BE2C (cell line): ENCODE data around the gene SLC25A22.
A peak's percentile ranks its signal among the peaks of the same experiment; 100 is the strongest.

Experiments
- DNase-seq: peaks from one replicate; pipeline ENCODE4 v3.0.0-alpha.2; 2020
- H3K27me3 ChIP-seq: fragments of 250-450 bp; sonication (Bioruptor Pico); 2 replicates; pipeline ENCODE4 v1.5.1; 2020; ENCODE audit warnings: mild to moderate bottlenecking
- H3K36me3 ChIP-seq: fragments of 250-450 bp; sonication (Bioruptor Pico); 2 replicates; pipeline ENCODE4 v1.5.1; 2020; ENCODE audit warnings: mild to moderate bottlenecking
- H3K4me1 ChIP-seq: fragments of 250-450 bp; sonication (Bioruptor Pico); 2 replicates; pipeline ENCODE4 v1.5.1; 2020
- H3K4me3 ChIP-seq: 2 replicates; pipeline ENCODE4 v1.5.1; 2011; ENCODE audit warnings: low read depth, low read length
- H3K9me3 ChIP-seq: fragments of 250-450 bp; sonication (Bioruptor Pico); 2 replicates; pipeline ENCODE4 v1.5.1; 2020
- CTCF ChIP-seq: IDR thresholded peaks from 2 replicates; pipeline ENCODE4 v1.5.1; 2012; ENCODE audit warnings: mild to moderate bottlenecking, low read depth, low read length

The SLC25A22 gene

GRCh38 chr11:819129-819931 is 21.2 kb upstream of the SLC25A22 start:
- no peaks in the 10 kb centered on the region for H3K4me1 ChIP-seq
- peak; percentile 87 for DNase-seq
- peak overlapping the region; percentile 53 for H3K4me3 ChIP-seq
- no peaks in the 10 kb centered on the region for H3K27me3 ChIP-seq
- TF ChIP-seq CTCF: no peak
- no peaks in the 10 kb centered on the region for H3K36me3 ChIP-seq
- H3K9me3 ChIP-seq: no peaks in the 10 kb centered on the region

GRCh38 chr11:818396-819128 is 20.5 kb upstream of the SLC25A22 start, which contains the start of gene PNPLA2:
Gene PNPLA2, plus strand, starts transcription at chr11:818914. Its CDS starts 805 bp downstream, at chr11:819719.
- H3K9me3 ChIP-seq: no peaks in the 10 kb centered on the region
- no peaks in the 10 kb centered on the region for H3K27me3 ChIP-seq
- peaks cover 2% of the 10 kb centered on the region for H3K36me3 ChIP-seq
- no peak for DNase-seq
- no peak for TF ChIP-seq CTCF
- peak within 1 kb of the TSS; percentile 53 for H3K4me3 ChIP-seq
- H3K4me1 ChIP-seq: no peaks in the 10 kb centered on the region

- H3K36me3 ChIP-seq: peaks cover 24% of the 10 kb centered on the region
- H3K4me1 ChIP-seq: no peaks in the 10 kb centered on the region
- no peaks in the 10 kb centered on the region for H3K27me3 ChIP-seq
- no peak for DNase-seq
- H3K4me3 ChIP-seq: no peak overlapping the region
- H3K9me3 ChIP-seq: no peaks in the 10 kb centered on the region
- TF ChIP-seq CTCF: no peak
These were observed 18.3 kb upstream of the SLC25A22 start for GRCh38 chr11:816433-816779.

GRCh38 chr11:815675-816432 is 17.8 kb upstream of the SLC25A22 start:
- DNase-seq: no peak
- H3K9me3 ChIP-seq: no peaks in the 10 kb centered on the region
- peaks cover 2% of the 10 kb centered on the region; the same call in 1 of the 2 replicates for H3K4me1 ChIP-seq
- no peak overlapping the region for H3K4me3 ChIP-seq
- peaks cover 29% of the 10 kb centered on the region for H3K36me3 ChIP-seq
- no peak for TF ChIP-seq CTCF
- H3K27me3 ChIP-seq: no peaks in the 10 kb centered on the region

- no peak for TF ChIP-seq CTCF
- Histone ChIP-seq H3K4me3 (no peak overlapping the region), H3K4me1 (peaks cover 2% of the 10 kb centered on the region; the same call in 1 of the 2 replicates), H3K27me3 (no peaks in the 10 kb centered on the region), H3K36me3 (peaks cover 29% of the 10 kb centered on the region), H3K9me3 (no peaks in the 10 kb centered on the region)
- DNase-seq: no peak
These were observed 15.5 kb upstream of the SLC25A22 start for GRCh38 chr11:813456-814096.
